Measurements from ENCODE around the gene MPHOSPH6.
"Not testable (repeated sequence)": the region's sequence is repeated elsewhere in the genome, so short reads cannot be mapped to it uniquely, and the experiment has no call there.

The MPHOSPH6 gene

GRCh38 chr16:82169861-82170845 lies at the start of gene MPHOSPH6:
Gene MPHOSPH6 (minus strand): TSS chr16:82170224. CDS start chr16:82170175, 49 bp downstream.
- peak; percentile 74 for DNase-seq

- no peak for DNase-seq
Measured at GRCh38 chr16:82219298-82219697, 49.3 kb upstream of the MPHOSPH6 start.

- not testable (repeated sequence) for DNase-seq
Measured at GRCh38 chr16:82209314-82209713, 39.3 kb upstream of the MPHOSPH6 start.

DNA sequence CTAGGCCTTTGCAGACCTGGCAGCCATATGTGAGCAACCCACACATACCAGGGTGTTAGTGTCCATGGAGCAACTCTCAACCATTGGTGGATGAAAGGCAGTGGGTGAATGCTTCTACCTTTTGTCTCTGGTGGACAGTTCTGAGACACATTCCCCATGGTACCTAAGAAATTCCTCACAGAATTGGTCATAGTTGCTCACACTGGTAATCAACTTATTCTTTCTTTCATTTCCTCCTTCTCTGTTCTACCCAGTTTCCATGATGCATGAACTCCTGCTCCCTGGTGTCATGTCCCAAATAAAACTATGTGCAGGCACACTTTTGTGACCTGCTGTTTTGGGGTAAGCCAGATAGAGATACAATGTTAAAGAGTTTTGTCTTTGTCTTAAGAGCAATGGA lies 33.2 kb upstream of the MPHOSPH6 start:
- DNase-seq, result no peak

GRCh38 chr16:82201926-82202325 lies 31.9 kb upstream of the MPHOSPH6 start:
- peak; percentile 28 for DNase-seq

- DNase-seq, result no peak
Measured at GRCh38 chr16:82201351-82201750, 31.3 kb upstream of the MPHOSPH6 start.

DNA sequence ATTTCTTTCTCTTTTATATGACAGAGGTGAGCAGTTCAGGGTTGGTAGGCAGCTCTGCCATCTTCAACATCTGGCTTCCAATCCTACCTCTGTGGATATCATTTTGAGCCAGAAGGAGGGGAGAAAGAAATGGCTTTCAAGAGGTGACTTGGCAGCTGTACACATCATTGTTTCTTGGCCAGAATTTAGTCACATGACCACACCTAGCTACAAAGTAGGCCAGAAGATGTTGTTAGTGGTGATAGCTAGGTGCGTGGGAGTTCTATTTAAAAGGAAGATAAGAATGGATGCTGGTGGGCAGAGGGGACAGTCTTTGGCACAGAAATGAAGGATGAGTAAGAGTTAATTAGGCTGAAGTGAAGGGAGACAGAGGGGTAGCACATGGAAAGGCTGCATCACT lies 29.2 kb upstream of the MPHOSPH6 start:
- no peak for DNase-seq

GRCh38 chr16:82197540-82198240 lies 27.7 kb upstream of the MPHOSPH6 start:
- DNase-seq, result no peak

DNA sequence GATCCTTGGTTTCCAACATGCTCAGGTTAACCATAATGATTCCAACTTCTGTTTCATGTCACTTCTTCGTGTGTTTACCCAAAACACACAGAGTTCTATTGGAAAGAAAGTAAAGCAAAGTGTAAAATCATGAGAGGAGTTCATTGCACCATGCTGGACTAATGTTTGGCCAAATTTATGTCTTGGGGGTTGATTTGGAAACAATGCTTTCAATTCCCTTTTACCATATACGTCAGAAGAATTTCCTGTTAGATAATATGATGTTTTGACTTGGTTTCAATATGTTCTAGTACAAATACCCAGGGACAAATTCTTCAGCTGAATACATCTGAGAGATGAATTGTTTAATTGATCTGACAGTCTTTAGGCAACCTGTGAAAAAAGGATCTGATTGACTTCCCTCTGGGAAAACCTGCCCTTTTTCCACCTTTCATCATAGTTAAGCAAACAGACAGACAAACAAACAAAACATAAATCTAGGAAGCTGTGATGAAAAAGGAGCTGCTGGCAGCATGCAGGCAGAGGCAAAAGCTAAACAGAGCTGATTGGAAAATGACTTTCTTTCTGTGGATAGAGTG lies 26.0 kb upstream of the MPHOSPH6 start:
- DNase-seq, result no peak

- no peak for DNase-seq
Measured at GRCh38 chr16:82194086-82194485, 24.1 kb upstream of the MPHOSPH6 start.

GRCh38 chr16:82192665-82193064 lies 22.6 kb upstream of the MPHOSPH6 start:
- DNase-seq, result no peak

- DNase-seq, result no peak
Measured at GRCh38 chr16:82190386-82190785, 20.4 kb upstream of the MPHOSPH6 start.

DNA sequence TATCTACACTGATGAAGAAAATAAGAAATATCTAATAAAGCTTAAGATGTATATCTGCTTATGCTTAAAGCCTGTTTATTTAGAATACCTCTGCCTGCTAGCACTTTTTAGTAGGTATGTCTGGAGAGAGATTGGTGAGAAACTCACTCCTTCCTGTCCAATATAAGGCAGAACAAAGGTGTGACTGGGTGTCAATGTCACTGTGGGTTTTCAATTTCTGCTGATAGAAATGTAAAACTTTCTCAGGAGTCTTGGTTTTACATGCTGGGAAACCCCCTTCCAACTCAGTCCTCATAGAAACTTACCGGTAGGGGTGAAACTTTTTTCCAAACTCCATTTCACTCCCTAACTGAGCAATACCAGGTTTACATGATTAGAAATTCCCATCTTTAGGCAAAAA lies 17.8 kb upstream of the MPHOSPH6 start:
- DNase-seq, result no peak

- peak; percentile 77 for DNase-seq
Measured at GRCh38 chr16:82185012-82185411, 15.0 kb upstream of the MPHOSPH6 start.

DNA sequence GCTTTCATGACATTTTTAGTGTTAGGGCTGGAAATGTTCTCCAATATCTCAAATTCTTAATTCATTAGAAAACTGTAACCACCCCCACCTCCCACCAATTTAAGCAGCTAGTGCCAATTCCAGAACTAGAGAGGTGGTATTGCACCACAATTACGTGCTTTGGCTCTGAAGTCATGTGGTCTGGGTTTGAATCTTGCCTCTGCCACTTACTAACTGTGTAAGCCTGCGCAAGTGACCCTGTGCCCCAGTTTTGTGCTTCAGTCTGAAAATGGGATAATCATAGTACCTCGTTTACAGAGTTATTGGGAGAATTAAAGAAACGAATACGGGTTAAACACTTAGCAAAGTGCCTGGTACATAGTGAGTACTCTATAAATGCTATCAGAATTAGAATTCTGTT lies 14.2 kb upstream of the MPHOSPH6 start:
- no peak for DNase-seq

- no peak for DNase-seq
Measured at GRCh38 chr16:82183004-82183397, 13.0 kb upstream of the MPHOSPH6 start.

DNA sequence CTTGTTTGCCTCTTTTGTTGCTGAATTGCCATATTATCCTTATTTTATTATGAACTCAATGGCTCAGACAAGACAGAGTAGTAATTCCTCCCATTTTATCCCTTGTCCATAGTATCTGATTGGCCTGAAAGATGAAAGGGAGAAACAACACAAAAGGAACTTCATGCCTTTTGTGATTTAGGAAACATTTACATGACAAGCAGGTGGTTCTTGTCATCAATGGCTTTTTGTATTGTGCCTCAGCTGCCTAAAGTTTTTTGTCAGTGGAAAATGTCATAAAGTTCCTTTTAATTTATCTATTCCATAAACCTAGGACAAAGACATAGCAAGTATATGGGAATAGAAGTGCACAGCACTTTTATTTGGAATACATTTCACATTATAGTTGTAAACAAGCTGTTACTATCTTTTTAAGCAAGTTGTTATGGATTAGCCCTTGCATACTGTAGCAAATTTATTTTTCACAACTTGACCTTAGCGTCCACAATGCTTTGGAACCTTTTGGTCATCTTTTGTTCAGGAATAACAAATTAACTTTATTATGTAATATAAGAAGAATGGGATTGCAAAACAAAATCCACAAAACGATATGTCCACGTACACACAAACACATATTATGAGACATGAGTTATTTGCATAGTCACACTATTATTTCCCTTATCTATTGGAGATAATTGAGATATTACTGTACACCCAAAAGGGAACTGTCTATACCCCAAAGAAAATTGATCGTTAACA lies 12.4 kb upstream of the MPHOSPH6 start:
- no peak for DNase-seq

- DNase-seq, result peak; percentile 50
Measured at GRCh38 chr16:82181461-82182185, 11.6 kb upstream of the MPHOSPH6 start.

DNA sequence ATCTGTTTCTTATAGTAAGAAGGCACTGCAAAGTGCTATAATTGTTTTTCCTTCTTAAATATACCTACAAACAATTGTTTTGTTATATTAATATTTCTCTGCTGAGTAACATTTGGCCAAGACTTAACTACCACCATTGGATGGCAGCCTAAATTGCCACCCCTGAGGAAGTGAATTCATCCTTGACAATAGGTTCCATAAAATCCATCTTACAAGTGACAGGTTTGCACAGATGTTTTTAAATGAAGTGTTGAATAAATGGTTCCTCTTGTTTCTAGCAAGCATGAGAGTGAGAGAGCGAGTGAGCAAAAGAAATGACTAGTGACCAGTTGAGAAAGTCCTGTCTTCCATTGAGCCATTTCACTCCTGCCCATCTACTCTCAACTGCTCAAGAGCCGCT lies 8.3 kb upstream of the MPHOSPH6 start:
- no peak for DNase-seq

GRCh38 chr16:82177555-82177954 lies 7.5 kb upstream of the MPHOSPH6 start:
- DNase-seq, result no peak

DNA sequence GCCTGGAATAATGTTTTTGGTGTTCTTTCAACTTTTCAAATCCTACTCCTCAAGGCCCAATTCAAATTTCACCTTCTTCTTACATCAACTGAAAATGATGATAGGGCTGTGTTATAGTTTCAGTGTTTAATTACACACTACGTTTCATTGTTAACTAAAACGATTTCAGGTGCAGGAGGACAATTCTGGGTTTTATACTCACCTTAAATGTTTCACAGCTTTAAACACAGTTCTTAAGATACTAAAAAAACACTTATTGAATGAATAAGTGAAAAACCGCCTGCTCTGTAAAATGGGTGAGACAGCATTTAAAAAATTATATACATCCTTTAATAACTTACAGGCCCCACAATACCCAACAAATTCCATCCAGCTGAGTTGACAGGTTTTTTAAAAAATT lies 6.2 kb upstream of the MPHOSPH6 start:
- no peak for DNase-seq

- no peak for DNase-seq
Measured at GRCh38 chr16:82175627-82176026, 5.6 kb upstream of the MPHOSPH6 start.
